Measurements from ENCODE around the gene CCDC102B. TPM values are rescaled to one million over a fixed set of nuclear protein-coding genes. Genes with fewer than 3 reads are reported as not detected.

The CCDC102B gene
- total and polyA plus RNA-seq, 2 experiments from 2014 or later: 1.3 to 2.1 TPM

- H3K4me1 ChIP-seq (ENCODE audit: insufficient read depth): no peaks in the 10 kb centered on the region
- H3K27ac ChIP-seq (ENCODE audit: low read depth): no peak overlapping the region
- no peak overlapping the region for H3K4me2 ChIP-seq
- Mint-ChIP-seq H3K9me3 (no peaks in the 10 kb centered on the region), H3K27ac (no peak overlapping the region), H3K36me3 (ENCODE audit: low read depth) (no peaks in the 10 kb centered on the region), H3K4me1 (peaks cover 8% of the 10 kb centered on the region; the same call in 2 of the 3 replicates), H3K27me3 (ENCODE audit: insufficient read depth, low read depth, poor library complexity) (no peaks in the 10 kb centered on the region), H3K4me3 (no peak overlapping the region)
- H4K20me1 ChIP-seq (replicated peaks; ENCODE audit: insufficient read depth): no peaks in the 10 kb centered on the region
- H3K9me2 ChIP-seq (ENCODE audit: insufficient read depth): no peaks in the 10 kb centered on the region
- H3F3A ChIP-seq (replicated peaks; ENCODE audit: low read depth): no peaks in the 10 kb centered on the region
- no peaks in the 10 kb centered on the region for H3K36me3 ChIP-seq (ENCODE audit: insufficient read depth)
- ATAC-seq (no peak), DNase-seq (ENCODE audit: low spot score) (no peak)
- H3K4me3 ChIP-seq: no peak overlapping the region
- H2AFZ ChIP-seq: no peak overlapping the region
- no peaks in the 10 kb centered on the region for H3K27me3 ChIP-seq (ENCODE audit: insufficient read depth)
- TF ChIP-seq ZNF114 (CRISPR knock-in tag; IDR thresholded peaks at IDR 0.05): no peak
- TF ChIP-seq STAT1 (IDR thresholded peaks at IDR 0.05; ENCODE audit: unreplicated experiment): no peak
- no peak for TF ChIP-seq JUNB (IDR thresholded peaks at IDR 0.05; ENCODE audit: unreplicated experiment)
- no peak for TF ChIP-seq EZH2phosphoT487 (IDR thresholded peaks at IDR 0.05; ENCODE audit: unreplicated experiment)
- no peak for TF ChIP-seq NANOG (IDR thresholded peaks at IDR 0.05; ENCODE audit: borderline replicate concordance)
- TF ChIP-seq CTCF (conservative IDR thresholded peaks at IDR 0.05; ENCODE audit: low read depth in 2 of 2): no peak
- no peak for TF ChIP-seq CREB1 (CRISPR knock-in tag; IDR thresholded peaks at IDR 0.05; ENCODE audit: low read depth)
- TF ChIP-seq ETS1 (IDR thresholded peaks at IDR 0.05): no peak
- TF ChIP-seq ZNF462 (CRISPR knock-in tag; IDR thresholded peaks at IDR 0.05): no peak
- TF ChIP-seq POLR2AphosphoS5 (IDR thresholded peaks at IDR 0.05; ENCODE audit: low read depth): no peak
- no peak for TF ChIP-seq ZNF331 (CRISPR knock-in tag; IDR thresholded peaks at IDR 0.05; ENCODE audit: low read depth)
- no peak for TF ChIP-seq REST (IDR thresholded peaks at IDR 0.05; ENCODE audit: unreplicated experiment)
- no peaks in the 10 kb centered on the region for H3K79me2 ChIP-seq (replicated peaks; ENCODE audit: insufficient read depth)
Observed at GRCh38 chr18:68897286-68897685, 99.4 kb downstream of the CCDC102B start.
